SK-N-SH (cell line): ENCODE data around the gene TMEM51. TPM values are rescaled to one million over a fixed set of nuclear protein-coding genes. Genes with fewer than 3 reads are reported as not detected.

Experiments used
- CTCF ChIA-PET: fragments of 300-600, 350-600 bp; formaldehyde crosslinking; extraction: SDS; loops from one replicate; lab custom pipeline; 2021; lab: Yijun Ruan, JAX
- POLR2A ChIA-PET: fragments of 350-600 bp; sonication (Branson Sonifier 250); formaldehyde crosslinking; extraction: SDS; loops from one replicate; lab custom pipeline; 2020; ENCODE audit warnings: antibody characterized with exemption, inconsistent platforms; lab: Yijun Ruan, JAX
- DNase-seq: peaks from one replicate; pipeline ENCODE4 v3.0.0; 2012
- H2AFZ ChIP-seq: fragments of 200-600 bp; sonication (generic); 2 replicates; pipeline ENCODE4 v1.8.1; 2016; ENCODE audit warnings: antibody characterized with exemption, mild to moderate bottlenecking, low read depth
- H3F3A ChIP-seq: fragments of 200-600 bp; sonication (generic); replicated peaks from 2 replicates; pipeline ENCODE3; 2016; ENCODE audit warnings: antibody characterized with exemption, mild to moderate bottlenecking; ENCODE audit not compliant: insufficient read depth
- H3K27ac ChIP-seq, 2 experiments: fragments of 200-500 bp in 1 of 2; fragments of 200-600 bp in 1 of 2; sonication (Bioruptor generic) in 1 of 2; sonication (generic), shearing (Covaris generic) in 1 of 2; 2 replicates each; pipeline versions ENCODE4 v1.5.1 to v1.6.1; 2014 to 2016; ENCODE audit warnings: low read depth in 2 of 2, inconsistent platforms in 1 of 2, low read length in 1 of 2, mild to moderate bottlenecking in 1 of 2, mixed read lengths in 1 of 2
- H3K27me3 ChIP-seq: fragments of 200-600 bp; sonication (generic), shearing (Covaris generic); 2 replicates; pipeline ENCODE4 v1.6.1; 2016; ENCODE audit warnings: mixed run types; ENCODE audit not compliant: insufficient read depth
- H3K36me3 ChIP-seq, 2 experiments: fragments of 200-500 bp in 1 of 2; fragments of 200-600 bp in 1 of 2; sonication (Bioruptor generic) in 1 of 2; sonication (generic) in 1 of 2; replicated peaks in 1 of 2; 2 replicates each; pipeline versions ENCODE3 to v1.5.1; 2014 to 2016; ENCODE audit warnings: low read length in 1 of 2, mild to moderate bottlenecking in 1 of 2; ENCODE audit not compliant: insufficient read depth in 2 of 2, control insufficient read depth in 1 of 2
- H3K4me1 ChIP-seq, 2 experiments: fragments of 200-500 bp in 1 of 2; fragments of 200-600 bp in 1 of 2; sonication (Bioruptor generic) in 1 of 2; sonication (generic), shearing (Covaris generic) in 1 of 2; 2 replicates each; pipeline versions ENCODE4 v1.5.1 to v1.6.1; 2014 to 2016; ENCODE audit warnings: low read depth in 1 of 2, low read length in 1 of 2, mixed run types in 1 of 2; ENCODE audit not compliant: insufficient read depth in 2 of 2, control insufficient read depth in 1 of 2
- H3K4me2 ChIP-seq: fragments of 200-600 bp; sonication (generic), shearing (Covaris generic); 2 replicates; pipeline ENCODE4 v1.6.1; 2017; ENCODE audit warnings: mixed run types
- H3K4me3 ChIP-seq, 2 experiments: fragments of 200-500 bp in 1 of 2; fragments of 200-600 bp in 1 of 2; sonication (Bioruptor generic) in 1 of 2; sonication (generic), shearing (Covaris generic) in 1 of 2; 2 replicates each; pipeline versions ENCODE4 v1.5.1 to v1.8.1; 2014 to 2016; ENCODE audit warnings: low read depth in 2 of 2, inconsistent platforms in 1 of 2, low read length in 1 of 2, mild to moderate bottlenecking in 1 of 2, mixed read lengths in 1 of 2, moderate library complexity in 1 of 2
- H3K79me2 ChIP-seq: fragments of 200-600 bp; sonication (generic); 2 replicates; pipeline ENCODE4 v1.8.1; 2017; ENCODE audit warnings: mild to moderate bottlenecking; ENCODE audit not compliant: insufficient read depth
- H3K9ac ChIP-seq: fragments of 200-600 bp; sonication (generic); 2 replicates; pipeline ENCODE4 v1.6.1; 2017; ENCODE audit warnings: mixed run types
- H3K9me2 ChIP-seq: fragments of 200-600 bp; sonication (generic); 2 replicates; pipeline ENCODE4 v1.6.1; 2017; ENCODE audit warnings: mixed run types
- H3K9me3 ChIP-seq: fragments of 200-600 bp; sonication (generic); 2 replicates; pipeline ENCODE4 v1.6.1; 2017; ENCODE audit warnings: mixed run types, mild to moderate bottlenecking, moderate library complexity
- H4K20me1 ChIP-seq: fragments of 200-600 bp; sonication (generic); 2 replicates; pipeline ENCODE4 v1.6.1; 2017; ENCODE audit warnings: mild to moderate bottlenecking, mixed run types; ENCODE audit not compliant: insufficient read depth
- CHD2 ChIP-seq: fragments of 150-350 bp; IDR thresholded peaks from 2 replicates; pipeline ENCODE4 v1.6.1; 2018; ENCODE audit warnings: low read length; ENCODE audit not compliant: partially characterized antibody
- ELF1 ChIP-seq: IDR thresholded peaks from 2 replicates; pipeline ENCODE4 v1.4.0; 2012
- EP300 ChIP-seq, 2 experiments: IDR thresholded peaks; 2 replicates each; pipeline versions ENCODE4 v1.4.0 to v1.6.1; 2012; ENCODE audit warnings: borderline replicate concordance in 1 of 2, low read depth in 1 of 2, low read length in 1 of 2
- FOSL2 ChIP-seq: IDR thresholded peaks from 2 replicates; pipeline ENCODE4 v1.4.0; 2012; ENCODE audit warnings: low read depth, mild to moderate bottlenecking, moderate library complexity, borderline replicate concordance
- FOXM1 ChIP-seq: IDR thresholded peaks from 2 replicates; pipeline ENCODE4 v1.4.0; 2012; ENCODE audit warnings: low read depth, mild to moderate bottlenecking
- GABPA ChIP-seq: IDR thresholded peaks from 2 replicates; pipeline ENCODE4 v1.4.0; 2012; ENCODE audit warnings: low read depth, mild to moderate bottlenecking
- IRF3 ChIP-seq: fragments of 150-350 bp; IDR thresholded peaks from 2 replicates; pipeline ENCODE4 v1.6.1; 2016; ENCODE audit warnings: mild to moderate bottlenecking, low read depth, low read length
- MEF2A ChIP-seq: IDR thresholded peaks from 2 replicates; pipeline ENCODE4 v1.4.0; 2012; ENCODE audit warnings: low read depth, borderline replicate concordance
- NFIC ChIP-seq: IDR thresholded peaks from 2 replicates; pipeline ENCODE4 v1.4.0; 2012; ENCODE audit warnings: borderline replicate concordance
- NRF1 ChIP-seq: IDR thresholded peaks from 2 replicates; pipeline ENCODE4 v1.6.1; 2012; ENCODE audit warnings: low read depth, mild to moderate bottlenecking, low read length
- RXRA ChIP-seq: IDR thresholded peaks from 2 replicates; pipeline ENCODE4 v1.4.0; 2012; ENCODE audit warnings: low read depth, mild to moderate bottlenecking, borderline replicate concordance
- TEAD4 ChIP-seq: IDR thresholded peaks from 2 replicates; pipeline ENCODE4 v1.4.0; 2012; ENCODE audit warnings: mild to moderate bottlenecking, borderline replicate concordance; ENCODE audit not compliant: insufficient read depth
- WGBS: methylation state at CpG from one replicate; pipeline ENCODE4 v1.1.6; 2017; ENCODE audit warnings: low lambda C conversion rate; 5-methylcytosine and 5-hydroxymethylcytosine counted together
- polyA plus RNA-seq, 3 experiments: library from polyadenylated mRNA; depleted of rRNA; stranded (reverse); fragments of >200 nt; gene quantifications; 2 replicates each; pipeline ENCODE4 v1.2.3, GENCODE V29; 2012
- TF ChIP-seq, protein P1 (sequence below): IDR thresholded peaks from 2 replicates; pipeline ENCODE4 v1.4.0; 2012; ENCODE audit warnings: low read depth
- TF ChIP-seq, protein P2 (sequence below): IDR thresholded peaks from 2 replicates; pipeline ENCODE4 v1.4.0; 2012; ENCODE audit warnings: low read depth, borderline replicate concordance
- TF ChIP-seq, protein P3 (sequence below): IDR thresholded peaks from 2 replicates; pipeline ENCODE4; 2012

Gene TMEM51
- polyA plus RNA-seq, 1 of the 3 experiments (the other 2 are of a cell fraction), result 25.6 TPM

GRCh38 chr1:15254559-15254958 lies 101.0 kb downstream of the TMEM51 start:
- Histone ChIP-seq H4K20me1 (no peaks in the 10 kb centered on the region), H3K4me2 (no peak overlapping the region), H3K36me3 (no peaks in the 10 kb centered on the region), H3K9me3 (no peaks in the 10 kb centered on the region), H2AFZ (no peak overlapping the region), H3K9ac (no peak overlapping the region), H3K27me3 (no peaks in the 10 kb centered on the region; the same call in 1 of the 2 replicates), H3K9me2 (no peaks in the 10 kb centered on the region), H3K27ac (no peak overlapping the region), H3K4me3 (no peak overlapping the region), H3F3A (no peaks in the 10 kb centered on the region), H3K4me1 (peaks cover 0 to 2% of the 10 kb centered on the region in 2 experiments; a peak in 1 of 4 replicates), H3K79me2 (no peaks in the 10 kb centered on the region)
- TF ChIP-seq RXRA (no peak), NFIC (no peak)
- TF ChIP-seq, protein P1, sequence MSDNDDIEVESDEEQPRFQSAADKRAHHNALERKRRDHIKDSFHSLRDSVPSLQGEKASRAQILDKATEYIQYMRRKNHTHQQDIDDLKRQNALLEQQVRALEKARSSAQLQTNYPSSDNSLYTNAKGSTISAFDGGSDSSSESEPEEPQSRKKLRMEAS, result no peak
- TF ChIP-seq, protein P2, sequence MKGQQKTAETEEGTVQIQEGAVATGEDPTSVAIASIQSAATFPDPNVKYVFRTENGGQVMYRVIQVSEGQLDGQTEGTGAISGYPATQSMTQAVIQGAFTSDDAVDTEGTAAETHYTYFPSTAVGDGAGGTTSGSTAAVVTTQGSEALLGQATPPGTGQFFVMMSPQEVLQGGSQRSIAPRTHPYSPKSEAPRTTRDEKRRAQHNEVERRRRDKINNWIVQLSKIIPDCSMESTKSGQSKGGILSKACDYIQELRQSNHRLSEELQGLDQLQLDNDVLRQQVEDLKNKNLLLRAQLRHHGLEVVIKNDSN, result no peak
- POLR2A ChIA-PET, result no interaction called here
- CTCF ChIA-PET, result interaction anchor here (0.7 to 2.5 kb wide), 3 partner anchors 18 to 126 kb away, joined by 3 to 11 read pairs (median 8); partner anchors contain the start of gene TMEM51
- 38% methylated on average over 2 of the region's 2 CpGs for WGBS
- DNase-seq, result no peak

GRCh38 chr1:15255582-15256149 lies 102.1 kb downstream of the TMEM51 start:
- POLR2A ChIA-PET, result no interaction called here
- Histone ChIP-seq H3K27ac (no peak overlapping the region), H3F3A (no peaks in the 10 kb centered on the region), H2AFZ (no peak overlapping the region), H3K27me3 (no peaks in the 10 kb centered on the region; the same call in 1 of the 2 replicates), H3K4me2 (no peak overlapping the region), H4K20me1 (no peaks in the 10 kb centered on the region), H3K9me3 (no peaks in the 10 kb centered on the region), H3K4me3 (no peak overlapping the region), H3K4me1 (peaks cover 0 to 2% of the 10 kb centered on the region in 2 experiments; a peak in 1 of 4 replicates), H3K36me3 (no peaks in the 10 kb centered on the region), H3K9me2 (no peaks in the 10 kb centered on the region), H3K79me2 (no peaks in the 10 kb centered on the region), H3K9ac (no peak overlapping the region)
- TF ChIP-seq RXRA, result no peak
- no peak for TF ChIP-seq GABPA
- no peak for TF ChIP-seq ELF1
- no peak for TF ChIP-seq MEF2A
- no peak for TF ChIP-seq TEAD4
- TF ChIP-seq IRF3, result no peak
- TF ChIP-seq, protein P3, sequence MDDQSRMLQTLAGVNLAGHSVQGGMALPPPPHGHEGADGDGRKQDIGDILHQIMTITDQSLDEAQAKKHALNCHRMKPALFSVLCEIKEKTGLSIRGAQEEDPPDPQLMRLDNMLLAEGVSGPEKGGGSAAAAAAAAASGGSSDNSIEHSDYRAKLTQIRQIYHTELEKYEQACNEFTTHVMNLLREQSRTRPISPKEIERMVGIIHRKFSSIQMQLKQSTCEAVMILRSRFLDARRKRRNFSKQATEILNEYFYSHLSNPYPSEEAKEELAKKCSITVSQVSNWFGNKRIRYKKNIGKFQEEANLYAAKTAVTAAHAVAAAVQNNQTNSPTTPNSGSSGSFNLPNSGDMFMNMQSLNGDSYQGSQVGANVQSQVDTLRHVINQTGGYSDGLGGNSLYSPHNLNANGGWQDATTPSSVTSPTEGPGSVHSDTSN, result no peak
- TF ChIP-seq CHD2, result no peak
- TF ChIP-seq NRF1, result no peak
- no peak for TF ChIP-seq NFIC
- TF ChIP-seq EP300 (IDR thresholded peaks at IDR 0.05; ENCODE audit: borderline replicate concordance in 1 of 2, low read depth in 1 of 2, low read length in 1 of 2), result no peak
- no peak for TF ChIP-seq FOSL2
- TF ChIP-seq FOXM1, result no peak
- no peak for DNase-seq
- WGBS, result 72% methylated on average over 4 of the region's 4 CpGs
- CTCF ChIA-PET, result interaction anchor here (1.5 to 2.5 kb wide), 3 partner anchors 17 to 123 kb away, joined by 3 to 11 read pairs (median 8); partner anchors contain the start of gene TMEM51
